Mesenchymal stem cell (in vitro differentiated cells and primary cell): Measurements from ENCODE around the gene ANTXR2.
A peak's percentile ranks its signal among the peaks of the same experiment; 100 is the strongest.

Source experiments
- DNase-seq: peaks from one replicate; pipeline ENCODE4 v3.0.0-alpha.2; 2013
- H2AFZ ChIP-seq: one replicate; pipeline ENCODE4 v1.6.1; 2013; ENCODE audit warnings: low read depth, mild to moderate bottlenecking, control low read depth, inconsistent platforms, low read length, moderate library complexity
- H2AK5ac ChIP-seq: 2 replicates; pipeline ENCODE4 v1.6.1; 2013; ENCODE audit warnings: low read length, moderate library complexity, mild to moderate bottlenecking, inconsistent platforms; ENCODE audit not compliant: severe bottlenecking
- H2BK120ac ChIP-seq: one replicate; pipeline ENCODE4 v1.6.1; 2013; ENCODE audit warnings: low read depth, mild to moderate bottlenecking, inconsistent platforms, low read length, moderate library complexity
- H2BK12ac ChIP-seq, 2 experiments: one replicate each; pipeline ENCODE4 v1.6.1; 2013; ENCODE audit warnings: inconsistent platforms in 2 of 2, low read length in 2 of 2, mild to moderate bottlenecking in 2 of 2, moderate library complexity in 2 of 2, control low read depth in 1 of 2
- H2BK15ac ChIP-seq: one replicate; pipeline ENCODE4 v1.6.1; 2013; ENCODE audit warnings: mild to moderate bottlenecking, low read depth, inconsistent platforms; ENCODE audit not compliant: poor library complexity, severe bottlenecking
- H2BK5ac ChIP-seq: 2 replicates; pipeline ENCODE4 v1.6.1; 2013; ENCODE audit warnings: low read depth, mild to moderate bottlenecking, low read length, control low read depth, inconsistent platforms; ENCODE audit not compliant: poor library complexity, severe bottlenecking
- H3K14ac ChIP-seq, 2 experiments: one replicate each; pipeline ENCODE4 v1.6.1; 2013; ENCODE audit warnings: inconsistent platforms in 2 of 2, low read length in 2 of 2, control low read depth in 1 of 2, mild to moderate bottlenecking in 1 of 2, moderate library complexity in 1 of 2
- H3K18ac ChIP-seq, 2 experiments: one replicate each; pipeline ENCODE4 v1.6.1; 2013; ENCODE audit warnings: inconsistent platforms in 2 of 2, low read length in 2 of 2, control low read depth in 1 of 2, low read depth in 1 of 2, mild to moderate bottlenecking in 1 of 2
- H3K23ac ChIP-seq, 2 experiments: one replicate each; pipeline ENCODE4 v1.6.1; 2013; ENCODE audit warnings: inconsistent platforms in 2 of 2, low read length in 2 of 2, mild to moderate bottlenecking in 2 of 2, moderate library complexity in 2 of 2, control low read depth in 1 of 2
- H3K27ac ChIP-seq: 2 replicates; pipeline ENCODE4 v1.5.1; 2013; ENCODE audit warnings: mild to moderate bottlenecking, moderate library complexity, low read length, control low read depth, inconsistent platforms; ENCODE audit not compliant: poor library complexity, severe bottlenecking
- H3K27me3 ChIP-seq, 2 experiments: 2 replicates each; pipeline versions ENCODE4 v1.6.1 to v1.7.0; 2013; ENCODE audit warnings: low read length in 2 of 2, mild to moderate bottlenecking in 2 of 2, moderate library complexity in 2 of 2, control low read depth in 1 of 2, inconsistent platforms in 1 of 2; ENCODE audit not compliant: control insufficient read depth in 1 of 2, insufficient read depth in 1 of 2
- H3K36me3 ChIP-seq, 2 experiments: 2 replicates each; pipeline versions ENCODE4 v1.6.1 to v1.7.0; 2013; ENCODE audit warnings: low read length in 2 of 2, control low read depth in 1 of 2, inconsistent platforms in 1 of 2, low read depth in 1 of 2, mild to moderate bottlenecking in 1 of 2; ENCODE audit not compliant: insufficient read depth in 2 of 2, control insufficient read depth in 1 of 2
- H3K4ac ChIP-seq, 2 experiments: one replicate each; pipeline ENCODE4 v1.6.1; 2013; ENCODE audit warnings: inconsistent platforms in 2 of 2, low read length in 2 of 2, mild to moderate bottlenecking in 2 of 2, moderate library complexity in 2 of 2, control low read depth in 1 of 2, low read depth in 1 of 2
- H3K4me1 ChIP-seq: 2 replicates; pipeline ENCODE4 v1.6.1; 2013; ENCODE audit warnings: low read depth, low read length, control low read depth; ENCODE audit not compliant: control insufficient read depth, insufficient read depth
- H3K4me2 ChIP-seq: 2 replicates; pipeline ENCODE4 v1.6.1; 2013; ENCODE audit warnings: low read length, mild to moderate bottlenecking, inconsistent platforms; ENCODE audit not compliant: poor library complexity, severe bottlenecking
- H3K4me3 ChIP-seq, 2 experiments: 2 replicates each; pipeline versions ENCODE4 v1.5.1 to v1.7.0; 2013; ENCODE audit warnings: low read length in 2 of 2, mild to moderate bottlenecking in 2 of 2, control low read depth in 1 of 2, low read depth in 1 of 2; ENCODE audit not compliant: insufficient read depth in 1 of 2
- H3K79me1 ChIP-seq: replicated peaks from 2 replicates; pipeline ENCODE4 v1.6.1; 2013; ENCODE audit warnings: mild to moderate bottlenecking, control low read depth, low read length, inconsistent platforms; ENCODE audit not compliant: poor library complexity, severe bottlenecking
- H3K9ac ChIP-seq: 2 replicates; pipeline ENCODE4 v1.7.0; 2013; ENCODE audit warnings: mild to moderate bottlenecking, low read length, moderate library complexity
- H3K9me3 ChIP-seq: 2 replicates; pipeline ENCODE4 v1.7.0; 2013; ENCODE audit warnings: mild to moderate bottlenecking, low read length; ENCODE audit not compliant: control insufficient read depth
- H4K8ac ChIP-seq: one replicate; pipeline ENCODE4 v1.6.1; 2013; ENCODE audit warnings: inconsistent platforms, mild to moderate bottlenecking, low read length, moderate library complexity
- H4K91ac ChIP-seq: one replicate; pipeline ENCODE4 v1.6.1; 2013; ENCODE audit warnings: mild to moderate bottlenecking, low read length, inconsistent platforms
- WGBS: methylation state at CpG from one replicate; pipeline ENCODE4 v1.1.7; 2013; ENCODE audit warnings: mixed read lengths; 5-methylcytosine and 5-hydroxymethylcytosine counted together

ANTXR2 gene

DNA sequence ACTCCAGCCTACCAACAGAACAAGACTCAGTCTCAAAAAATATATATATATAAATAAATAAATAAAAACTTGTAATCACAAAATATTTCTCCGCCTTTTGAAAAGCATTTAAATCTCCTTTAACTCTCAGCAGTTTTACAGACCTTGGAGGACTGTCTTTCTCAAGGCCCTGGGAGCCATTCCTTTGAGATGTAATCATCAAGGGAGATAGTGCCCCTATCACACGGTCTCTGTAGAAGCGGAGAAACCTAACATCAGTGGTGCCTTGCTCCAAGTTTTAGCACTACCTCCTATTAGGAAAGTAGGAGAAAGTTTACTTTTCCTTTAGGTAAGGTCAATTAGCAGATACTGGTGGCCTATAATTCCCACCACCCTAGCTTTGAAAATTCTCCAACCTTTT is 58.5 kb downstream of the ANTXR2 start:
- H2BK12ac ChIP-seq = peak overlapping the region in 1 of 2 experiments; percentile 39
- no peak overlapping the region for H3K18ac ChIP-seq
- no peak overlapping the region for H2BK15ac ChIP-seq
- peaks cover 9% of the 10 kb centered on the region for H3K79me1 ChIP-seq
- no peak overlapping the region for H2BK5ac ChIP-seq
- no peak overlapping the region for H3K4ac ChIP-seq
- H3K4me1 ChIP-seq = peaks cover 3% of the 10 kb centered on the region
- H2BK120ac ChIP-seq = no peak overlapping the region
- H2AK5ac ChIP-seq = peak overlapping the region; percentile 44
- no peak overlapping the region for H2AFZ ChIP-seq
- no peak overlapping the region for H3K4me2 ChIP-seq
- peaks cover 2 to 74% of the 10 kb centered on the region in 2 experiments for H3K36me3 ChIP-seq
- H4K8ac ChIP-seq = no peak overlapping the region
- peak; percentile 18 for DNase-seq
- no peak overlapping the region for H4K91ac ChIP-seq
- 84% methylated on average over 3 of the region's 3 CpGs for WGBS
- H3K4me3 ChIP-seq = no peak overlapping the region
- H3K27ac ChIP-seq = no peak overlapping the region
- H3K9me3 ChIP-seq = no peaks in the 10 kb centered on the region
- no peak overlapping the region for H3K9ac ChIP-seq
- H3K27me3 ChIP-seq = no peaks in the 10 kb centered on the region
- H3K23ac ChIP-seq = no peak overlapping the region
- H3K14ac ChIP-seq = no peak overlapping the region

DNA sequence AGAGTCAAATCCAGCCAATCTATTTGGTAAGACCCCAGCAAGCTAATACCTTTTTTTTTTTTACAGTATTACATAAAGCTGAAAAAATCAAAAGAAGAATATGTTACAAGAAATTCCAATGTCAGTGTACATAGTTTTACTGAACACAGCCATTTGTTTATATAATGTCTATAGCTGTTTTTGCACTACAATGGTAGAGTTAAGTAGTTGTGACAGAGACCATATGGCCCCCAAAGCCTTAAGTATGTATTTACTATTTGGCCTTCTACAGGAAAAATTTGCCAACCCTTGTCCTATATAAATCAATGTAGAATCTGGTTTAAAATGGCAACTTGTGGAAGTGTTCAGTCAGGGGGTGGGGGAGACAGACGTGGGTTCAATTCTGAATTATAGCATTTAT is 60.7 kb downstream of the ANTXR2 start:
- Histone ChIP-seq H3K4me3 (peak overlapping the region in 1 of 2 experiments; percentile 22), H3K9me3 (no peaks in the 10 kb centered on the region), H2BK15ac (no peak overlapping the region), H3K79me1 (peaks cover 11% of the 10 kb centered on the region), H3K18ac (no peak overlapping the region), H4K91ac (no peak overlapping the region), H3K27ac (no peak overlapping the region), H2BK120ac (peak overlapping the region; percentile 27), H2AFZ (no peak overlapping the region), H3K4me2 (no peak overlapping the region), H2BK5ac (no peak overlapping the region), H2BK12ac (no peak overlapping the region), H3K23ac (no peak overlapping the region), H3K27me3 (no peaks in the 10 kb centered on the region), H3K4me1 (peaks cover 3% of the 10 kb centered on the region), H3K4ac (no peak overlapping the region), H4K8ac (no peak overlapping the region), H3K9ac (peak overlapping the region; percentile 75), H2AK5ac (no peak overlapping the region), H3K36me3 (peaks cover 2 to 76% of the 10 kb centered on the region in 2 experiments), H3K14ac (no peak overlapping the region)
- DNase-seq = peak; percentile 59
- no CpG with 5 or more reads among the region's 1 CpG for WGBS

DNA sequence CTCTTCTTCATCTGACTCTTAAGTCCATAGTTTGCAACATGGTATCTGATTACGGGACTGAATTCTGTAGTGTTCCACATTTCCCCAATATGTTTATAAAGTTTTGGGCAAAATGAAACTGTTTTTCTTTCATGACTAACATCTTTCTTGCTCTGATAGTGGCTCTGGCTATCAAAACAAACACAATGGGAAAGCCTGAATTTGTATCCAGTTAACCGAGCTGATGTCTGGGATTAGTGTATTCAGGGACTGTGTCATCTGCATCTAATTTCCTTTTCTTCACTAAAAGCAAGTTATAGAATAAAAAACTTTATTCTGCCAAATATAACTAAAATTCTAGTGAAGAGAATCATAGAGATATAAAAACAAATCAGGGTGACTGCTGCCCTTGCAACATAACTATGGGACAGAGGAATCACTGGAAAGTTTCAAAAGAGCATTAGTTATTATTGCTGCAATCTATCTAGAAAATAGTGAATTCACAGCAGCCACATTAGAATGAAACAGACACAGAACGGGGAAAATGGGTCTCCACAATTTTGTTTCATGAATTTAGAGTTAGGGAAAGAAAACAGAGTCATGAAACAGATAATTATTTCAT is 61.3 kb downstream of the ANTXR2 start:
- no peak overlapping the region for H3K27ac ChIP-seq
- H3K9ac ChIP-seq = peak overlapping the region; percentile 75
- H3K4me3 ChIP-seq = peak overlapping the region in 1 of 2 experiments; percentile 33
- peaks cover 13% of the 10 kb centered on the region for H3K79me1 ChIP-seq
- no peak overlapping the region for H2AK5ac ChIP-seq
- no peak overlapping the region for H2BK120ac ChIP-seq
- H3K4ac ChIP-seq = no peak overlapping the region
- H3K36me3 ChIP-seq = peaks cover 2 to 76% of the 10 kb centered on the region in 2 experiments
- no peak overlapping the region for H3K14ac ChIP-seq
- no peak overlapping the region for H4K91ac ChIP-seq
- no peaks in the 10 kb centered on the region for H3K9me3 ChIP-seq
- H2BK15ac ChIP-seq = no peak overlapping the region
- H3K18ac ChIP-seq = no peak overlapping the region
- no peaks in the 10 kb centered on the region for H3K4me1 ChIP-seq
- no peak overlapping the region for H2BK5ac ChIP-seq
- no peak overlapping the region for H3K23ac ChIP-seq
- H4K8ac ChIP-seq = no peak overlapping the region
- 60% methylated on average over 1 of the region's 3 CpGs for WGBS
- no peak overlapping the region for H2BK12ac ChIP-seq
- H3K4me2 ChIP-seq = no peak overlapping the region
- no peak overlapping the region for H2AFZ ChIP-seq
- DNase-seq = peak; percentile 66
- no peaks in the 10 kb centered on the region for H3K27me3 ChIP-seq

DNA sequence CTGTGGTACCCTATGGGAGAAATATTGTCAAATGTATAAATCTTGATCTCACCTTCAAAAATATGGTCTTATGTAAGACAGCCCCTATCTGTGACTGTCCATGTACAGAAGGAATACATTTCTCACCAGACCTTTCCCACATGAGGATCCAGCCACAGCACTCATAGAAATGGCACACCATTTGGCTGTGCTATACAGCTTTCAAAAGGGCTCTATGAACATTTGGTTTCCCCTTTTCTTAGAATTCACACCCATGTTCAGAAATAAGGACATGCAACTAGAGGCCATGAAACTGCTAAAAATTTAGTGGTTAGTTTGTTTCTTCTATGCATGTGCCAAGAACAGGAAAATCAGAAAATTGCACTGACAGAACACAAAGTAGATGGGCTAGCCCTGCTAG is 62.7 kb downstream of the ANTXR2 start:
- no peaks in the 10 kb centered on the region for H3K27me3 ChIP-seq
- H4K91ac ChIP-seq = no peak overlapping the region
- no peaks in the 10 kb centered on the region for H3K4me1 ChIP-seq
- no peak overlapping the region for H3K4me3 ChIP-seq
- no peak overlapping the region for H3K27ac ChIP-seq
- H4K8ac ChIP-seq = no peak overlapping the region
- no peak overlapping the region for H2BK120ac ChIP-seq
- H3K23ac ChIP-seq = no peak overlapping the region
- peaks cover 2 to 81% of the 10 kb centered on the region in 2 experiments for H3K36me3 ChIP-seq
- no peaks in the 10 kb centered on the region for H3K9me3 ChIP-seq
- no peak overlapping the region for H3K9ac ChIP-seq
- H3K4me2 ChIP-seq = no peak overlapping the region
- no peak overlapping the region for H3K18ac ChIP-seq
- no peak overlapping the region for H2BK12ac ChIP-seq
- H2AK5ac ChIP-seq = no peak overlapping the region
- no peak overlapping the region for H2BK15ac ChIP-seq
- H3K14ac ChIP-seq = no peak overlapping the region
- H2BK5ac ChIP-seq = no peak overlapping the region
- H3K4ac ChIP-seq = no peak overlapping the region
- no peak for DNase-seq
- no peak overlapping the region for H2AFZ ChIP-seq
- peaks cover 15% of the 10 kb centered on the region for H3K79me1 ChIP-seq
